ENCODE data around the gene MICU1. TPM values are rescaled to one million over a fixed set of nuclear protein-coding genes. Genes with fewer than 3 reads are reported as not detected.

MICU1 gene
- total and polyA plus RNA-seq, 10 of the 15 experiments (the other 5 are each of a cell fraction or from before 2014, with no cell fraction given), result 18.2 to 36.4 (median 22.2) TPM

DNA sequence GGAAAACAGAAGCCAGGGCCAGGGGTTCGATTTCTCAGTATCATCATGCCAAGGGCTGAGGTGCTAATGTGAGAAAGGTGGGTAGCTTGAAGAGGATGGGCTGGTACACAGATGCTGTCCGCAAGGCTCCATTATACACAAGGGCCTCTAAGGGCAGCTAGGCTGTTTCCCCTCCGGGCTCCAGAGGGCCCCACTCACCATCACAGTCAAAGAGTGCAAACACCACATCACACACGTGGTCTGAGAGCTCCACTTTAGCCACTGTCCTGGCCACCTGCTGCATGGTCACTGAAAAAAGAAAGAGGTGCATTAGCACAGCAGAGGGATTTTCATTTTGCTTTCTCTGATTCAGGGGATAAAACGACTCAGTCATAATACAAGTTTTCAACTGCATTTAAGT lies 250.3 kb downstream of the MICU1 start:
- intact Hi-C loops (cut with micrococcal nuclease; ENCODE audit: unreplicated experiment) (no loop called here), in situ Hi-C loops (cut with MboI) (no loop called here)
- no peaks in the 10 kb centered on the region for H3K79me2 ChIP-seq (ENCODE audit: control insufficient read depth, insufficient read depth, low read length)
- WGBS (ENCODE audit: insufficient coverage, insufficient replicate concordance, low lambda C conversion rate, missing lambda C conversion rate), result 62% methylated on average over 5 of the region's 5 CpGs
- no peak overlapping the region for H3K4me2 ChIP-seq (ENCODE audit: control insufficient read depth, insufficient read depth)
- no peak overlapping the region for H3K4me3 ChIP-seq
- H3K27ac ChIP-seq (ENCODE audit: control insufficient read depth, insufficient read depth), result no peak overlapping the region
- DNase-seq (ENCODE audit: low read depth, low spot score) (no peak), FAIRE-seq (no peak), ATAC-seq (peak; percentile 76)
- no peaks in the 10 kb centered on the region for H3K9me3 ChIP-seq (replicated peaks; ENCODE audit: control insufficient read depth, insufficient read depth, low read length)
- POLR2A ChIA-PET, result interaction anchor here (0.6 kb wide), 2 partner anchors 434 to 658 kb away, joined by 3 to 4 read pairs; no protein-coding TSS in a partner anchor
- H3K36me3 ChIP-seq (ENCODE audit: control insufficient read depth in 2 of 2, insufficient read depth in 2 of 2, low read length in 1 of 2), result no peaks in the 10 kb centered on the region
- no TSS peak for BruUV-seq (replicated peaks)
- CTCF ChIA-PET, result interaction anchor here (0.5 to 3.6 kb wide), 7 partner anchors 12 to 517 kb away, joined by 3 to 20 read pairs (median 3); no protein-coding TSS in a partner anchor
- H2AFZ ChIP-seq (ENCODE audit: control insufficient read depth, low read depth, low read length), result no peak overlapping the region
- no peaks in the 10 kb centered on the region for H4K20me1 ChIP-seq (ENCODE audit: control insufficient read depth, insufficient read depth)
- no peak overlapping the region for H3K9ac ChIP-seq (ENCODE audit: control insufficient read depth, insufficient read depth, low read length)
- no peaks in the 10 kb centered on the region for H3K4me1 ChIP-seq (ENCODE audit: control insufficient read depth, insufficient read depth, low read length)
- no peaks in the 10 kb centered on the region for H3K27me3 ChIP-seq (replicated peaks in 1 of 2; ENCODE audit: control insufficient read depth in 2 of 2, insufficient read depth in 2 of 2, low read length in 1 of 2)
- RAD21 ChIA-PET (ENCODE audit: unreplicated experiment), result interaction anchor here (0.7 to 2.2 kb wide), 5 partner anchors 10 to 458 kb away, joined by 3 to 17 read pairs (median 3); no protein-coding TSS in a partner anchor
- no peak for TF ChIP-seq ETV6 (conservative IDR thresholded peaks at IDR 0.05 in 1 of 2, IDR thresholded peaks at IDR 0.05 in 1 of 2; ENCODE audit: borderline replicate concordance in 1 of 2, low read depth in 1 of 2)
- TF ChIP-seq NFIC (IDR thresholded peaks at IDR 0.05; ENCODE audit: low read depth, low read length), result no peak
- TF ChIP-seq SMC3 (IDR thresholded peaks at IDR 0.05; ENCODE audit: borderline replicate concordance, low read length), result no peak; the same call in 1 of the 2 replicates
- TF ChIP-seq, protein P1, sequence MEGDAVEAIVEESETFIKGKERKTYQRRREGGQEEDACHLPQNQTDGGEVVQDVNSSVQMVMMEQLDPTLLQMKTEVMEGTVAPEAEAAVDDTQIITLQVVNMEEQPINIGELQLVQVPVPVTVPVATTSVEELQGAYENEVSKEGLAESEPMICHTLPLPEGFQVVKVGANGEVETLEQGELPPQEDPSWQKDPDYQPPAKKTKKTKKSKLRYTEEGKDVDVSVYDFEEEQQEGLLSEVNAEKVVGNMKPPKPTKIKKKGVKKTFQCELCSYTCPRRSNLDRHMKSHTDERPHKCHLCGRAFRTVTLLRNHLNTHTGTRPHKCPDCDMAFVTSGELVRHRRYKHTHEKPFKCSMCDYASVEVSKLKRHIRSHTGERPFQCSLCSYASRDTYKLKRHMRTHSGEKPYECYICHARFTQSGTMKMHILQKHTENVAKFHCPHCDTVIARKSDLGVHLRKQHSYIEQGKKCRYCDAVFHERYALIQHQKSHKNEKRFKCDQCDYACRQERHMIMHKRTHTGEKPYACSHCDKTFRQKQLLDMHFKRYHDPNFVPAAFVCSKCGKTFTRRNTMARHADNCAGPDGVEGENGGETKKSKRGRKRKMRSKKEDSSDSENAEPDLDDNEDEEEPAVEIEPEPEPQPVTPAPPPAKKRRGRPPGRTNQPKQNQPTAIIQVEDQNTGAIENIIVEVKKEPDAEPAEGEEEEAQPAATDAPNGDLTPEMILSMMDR (IDR thresholded peaks at IDR 0.05 in 2 of 3, conservative IDR thresholded peaks at IDR 0.05 in 1 of 3; ENCODE audit: control insufficient read depth in 2 of 3, extremely low read depth in 1 of 3, insufficient read depth in 1 of 3, low read depth in 3 of 3, low read length in 3 of 3), result peak; percentile 14 to 37 (median 26); a peak in 4 of 6 replicates
- TF ChIP-seq RAD21 (IDR thresholded peaks at IDR 0.05; ENCODE audit: insufficient read depth, low read depth, low read length), result peak; percentile 50
- SMC1A ChIA-PET (ENCODE audit: uncharacterized antibody, unreplicated experiment), result interaction anchor here (0.6 to 1.9 kb wide), 3 partner anchors 11 to 496 kb away, joined by 3 to 7 read pairs (median 3); no protein-coding TSS in a partner anchor

Data from GM12878 (cell line).